NCI-H2081 treated with DMSO at 0.1 percent for 48 hours (cell line): ENCODE data around the gene C19orf25.
"Not testable (repeated sequence)": the region's sequence is repeated elsewhere in the genome, so short reads cannot be mapped to it uniquely, and the experiment has no call there.

Source experiments
- DNase-seq: peaks from one replicate; lab custom pipeline; 2025; lab: John Stamatoyannopoulos, UW

Gene C19orf25

GRCh38 chr19:1478934-1479707, at the start of gene C19orf25:
TSS of gene C19orf25 (minus strand) at chr19:1479215. CDS start at chr19:1478903, 312 bp downstream.
- peak; percentile 74 for DNase-seq

- DNase-seq: no peak
Observed at GRCh38 chr19:1527650-1528309, 48.8 kb upstream of the C19orf25 start.

GRCh38 chr19:1526979-1527649, 48.1 kb upstream of the C19orf25 start:
- DNase-seq: no peak

GRCh38 chr19:1526066-1526778, 47.2 kb upstream of the C19orf25 start:
- DNase-seq: no peak

- no peak for DNase-seq
Observed at GRCh38 chr19:1525343-1525742, 46.3 kb upstream of the C19orf25 start.

- no peak for DNase-seq
Observed at GRCh38 chr19:1524972-1525325, 45.9 kb upstream of the C19orf25 start.

GRCh38 chr19:1524287-1524971, 45.4 kb upstream of the C19orf25 start:
- no peak for DNase-seq

- DNase-seq: no peak
Observed at GRCh38 chr19:1523412-1524286, 44.6 kb upstream of the C19orf25 start, which contains the start of gene PLK5. TSS of gene PLK5 (plus strand) at chr19:1524077. CDS start at chr19:1526997, 2,920 bp downstream.

GRCh38 chr19:1522838-1523237, 43.8 kb upstream of the C19orf25 start:
- DNase-seq: no peak

GRCh38 chr19:1522061-1522460, 43.0 kb upstream of the C19orf25 start:
- no peak for DNase-seq

GRCh38 chr19:1521636-1522035, 42.6 kb upstream of the C19orf25 start:
- no peak for DNase-seq

GRCh38 chr19:1520203-1520780, 41.3 kb upstream of the C19orf25 start:
- no peak for DNase-seq

- not testable (repeated sequence) for DNase-seq
Observed at GRCh38 chr19:1519802-1520201, 40.8 kb upstream of the C19orf25 start.

- no peak for DNase-seq
Observed at GRCh38 chr19:1518471-1518870, 39.5 kb upstream of the C19orf25 start.

GRCh38 chr19:1516395-1516753, 37.4 kb upstream of the C19orf25 start:
- no peak for DNase-seq

- DNase-seq: no peak
Observed at GRCh38 chr19:1514986-1515721, 36.1 kb upstream of the C19orf25 start.

GRCh38 chr19:1514295-1514661, 35.3 kb upstream of the C19orf25 start:
- no peak for DNase-seq

- DNase-seq: no peak
Observed at GRCh38 chr19:1513499-1514294, 34.7 kb upstream of the C19orf25 start.
